H1 (cell line): Measurements from ENCODE around the gene ARHGEF7. TPM values are rescaled to one million over a fixed set of nuclear protein-coding genes. Genes with fewer than 3 reads are reported as not detected.
A peak's percentile ranks its signal among the peaks of the same experiment; 100 is the strongest.

Experiments used
- ASH2L ChIP-seq: fragments of 200-600, 300-600 bp; sonication (generic); IDR thresholded peaks from one replicate; pipeline ENCODE4 v1.7.1; 2017; ENCODE audit warnings: low read length
- BCL11A ChIP-seq, 2 experiments: IDR thresholded peaks; one replicate each; pipeline ENCODE4 v1.6.1; 2011; ENCODE audit warnings: low read depth in 2 of 2, low read length in 2 of 2, mild to moderate bottlenecking in 2 of 2
- CEBPB ChIP-seq: IDR thresholded peaks from 2 replicates; pipeline ENCODE4 v1.6.1; 2012; ENCODE audit warnings: low read depth, low read length
- CHD1 ChIP-seq: IDR thresholded peaks from 2 replicates; pipeline ENCODE4 v1.6.1; 2012; ENCODE audit warnings: low read depth, low read length, improper control_type of control experiment
- CHD2 ChIP-seq: IDR thresholded peaks from 2 replicates; pipeline ENCODE4 v1.6.1; 2012; ENCODE audit warnings: low read length, improper control_type of control experiment
- CREB1 ChIP-seq: IDR thresholded peaks from 2 replicates; pipeline ENCODE4 v1.6.1; 2012; ENCODE audit warnings: inconsistent platforms
- EGR1 ChIP-seq: IDR thresholded peaks from 2 replicates; pipeline ENCODE4 v1.6.1; 2011; ENCODE audit warnings: low read depth, low read length, borderline replicate concordance
- JUN ChIP-seq: IDR thresholded peaks from 2 replicates; pipeline ENCODE4 v1.6.1; 2011; ENCODE audit warnings: low read depth, mild to moderate bottlenecking, improper control_type of control experiment, low read length
- KDM4A ChIP-seq: IDR thresholded peaks from one replicate; pipeline ENCODE4 v1.7.1; 2012; ENCODE audit warnings: low read depth, mild to moderate bottlenecking, moderate library complexity, low read length, inconsistent platforms; ENCODE audit not compliant: severe bottlenecking
- POLR2A ChIP-seq, 2 experiments: IDR thresholded peaks; 1 replicate in 1 of 2; 2 replicates in 1 of 2; pipeline ENCODE4 v1.6.1; 2011; ENCODE audit warnings: low read depth in 2 of 2, low read length in 2 of 2, mild to moderate bottlenecking in 2 of 2; ENCODE audit errors: control extremely low read depth in 1 of 2
- RNF2 ChIP-seq: fragments of 200-900, 300-1000 bp; sonication (generic); IDR thresholded peaks from 2 replicates; pipeline ENCODE4 v1.7.1; 2016; ENCODE audit warnings: borderline replicate concordance, low read depth, mild to moderate bottlenecking, antibody characterized with exemption, low read length; ENCODE audit not compliant: poor library complexity, severe bottlenecking; ENCODE audit errors: missing control alignments
- SAP30 ChIP-seq: fragments of 300-600 bp; sonication (generic); IDR thresholded peaks from 2 replicates; pipeline ENCODE4 v1.7.1; 2012; ENCODE audit warnings: low read length, moderate library complexity, mild to moderate bottlenecking, inconsistent platforms; ENCODE audit not compliant: insufficient read depth, insufficient replicate concordance
- SIN3A ChIP-seq, 2 experiments: IDR thresholded peaks in 1 of 2; conservative IDR thresholded peaks in 1 of 2; 2 replicates each; pipeline ENCODE4 v1.6.1; 2011 to 2012; ENCODE audit warnings: low read length in 2 of 2, improper control_type of control experiment in 1 of 2, low read depth in 1 of 2, mild to moderate bottlenecking in 1 of 2
- SIX5 ChIP-seq: IDR thresholded peaks from 2 replicates; pipeline ENCODE4 v1.6.1; 2011; ENCODE audit warnings: mild to moderate bottlenecking, low read depth, low read length
- SP4 ChIP-seq: IDR thresholded peaks from 2 replicates; pipeline ENCODE4 v1.6.1; 2012; ENCODE audit warnings: low read length, inconsistent platforms
- TAF1 ChIP-seq: IDR thresholded peaks from 2 replicates; pipeline ENCODE4 v1.6.1; 2011; ENCODE audit warnings: mild to moderate bottlenecking, low read depth, low read length
- TEAD4 ChIP-seq: IDR thresholded peaks from 2 replicates; pipeline ENCODE4 v1.6.1; 2012; ENCODE audit warnings: low read depth, low read length, inconsistent platforms, mixed read lengths
- polyA plus RNA-seq, 7 experiments: library from polyadenylated mRNA; depleted of rRNA in 3 of 7; stranded (reverse) in 5 of 7; unstranded in 2 of 7; fragments of >200 nt in 5 of 7; fragments of 200-250 nt in 2 of 7; gene quantifications; 1 replicate in 5 of 7; 2 replicates in 1 of 7; 4 replicates in 1 of 7; pipeline versions ENCODE4 v1.2.1 to v1.2.3, GENCODE V29; 2011 to 2013; ENCODE audit warnings: missing spikeins in 2 of 7, mixed read lengths in 2 of 7
- total RNA-seq: library from RNA; stranded (reverse); fragmentation: NEBNext Ultra II Directional; extraction: Animal tissue kit (Norgen Biotek cat#: 25700); gene quantifications from 2 replicates; pipeline ENCODE4 v1.2.1, GENCODE V29; 2021
- TF ChIP-seq, protein P1 (sequence below): IDR thresholded peaks from 2 replicates; pipeline ENCODE4 v1.6.1; 2011; ENCODE audit warnings: low read length, improper control_type of control experiment
- TF ChIP-seq, protein P2 (sequence below): IDR thresholded peaks from 2 replicates; pipeline ENCODE4 v1.6.1; 2012; ENCODE audit warnings: low read length, inconsistent platforms

Gene ARHGEF7
- total and polyA plus RNA-seq, 2 of the 8 experiments (the other 6 are each of a cell fraction or from before 2014, with no cell fraction given) = 26.2 to 56.5 TPM

- TF ChIP-seq SIN3A (conservative IDR thresholded peaks at IDR 0.05 in 1 of 2, IDR thresholded peaks at IDR 0.05 in 1 of 2; ENCODE audit: low read depth in 1 of 2, low read length in 2 of 2) = peak in 1 of 2 experiments; percentile 62; a peak in 1 of 4 replicates
- TF ChIP-seq, protein P1, sequence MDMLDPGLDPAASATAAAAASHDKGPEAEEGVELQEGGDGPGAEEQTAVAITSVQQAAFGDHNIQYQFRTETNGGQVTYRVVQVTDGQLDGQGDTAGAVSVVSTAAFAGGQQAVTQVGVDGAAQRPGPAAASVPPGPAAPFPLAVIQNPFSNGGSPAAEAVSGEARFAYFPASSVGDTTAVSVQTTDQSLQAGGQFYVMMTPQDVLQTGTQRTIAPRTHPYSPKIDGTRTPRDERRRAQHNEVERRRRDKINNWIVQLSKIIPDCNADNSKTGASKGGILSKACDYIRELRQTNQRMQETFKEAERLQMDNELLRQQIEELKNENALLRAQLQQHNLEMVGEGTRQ = no peak
- no peak for TF ChIP-seq SP4
- TF ChIP-seq TEAD4 = no peak
- TF ChIP-seq KDM4A = peak; percentile 97
- no peak for TF ChIP-seq CHD1
- no peak for TF ChIP-seq CEBPB
- TF ChIP-seq CHD2 = peak; percentile 41; the same call in 1 of the 2 replicates
- TF ChIP-seq CREB1 = peak; percentile 99
- TF ChIP-seq BCL11A (IDR thresholded peaks at IDR 0.05; ENCODE audit: low read depth in 2 of 2, low read length in 2 of 2) = no peak
- TF ChIP-seq, protein P2, sequence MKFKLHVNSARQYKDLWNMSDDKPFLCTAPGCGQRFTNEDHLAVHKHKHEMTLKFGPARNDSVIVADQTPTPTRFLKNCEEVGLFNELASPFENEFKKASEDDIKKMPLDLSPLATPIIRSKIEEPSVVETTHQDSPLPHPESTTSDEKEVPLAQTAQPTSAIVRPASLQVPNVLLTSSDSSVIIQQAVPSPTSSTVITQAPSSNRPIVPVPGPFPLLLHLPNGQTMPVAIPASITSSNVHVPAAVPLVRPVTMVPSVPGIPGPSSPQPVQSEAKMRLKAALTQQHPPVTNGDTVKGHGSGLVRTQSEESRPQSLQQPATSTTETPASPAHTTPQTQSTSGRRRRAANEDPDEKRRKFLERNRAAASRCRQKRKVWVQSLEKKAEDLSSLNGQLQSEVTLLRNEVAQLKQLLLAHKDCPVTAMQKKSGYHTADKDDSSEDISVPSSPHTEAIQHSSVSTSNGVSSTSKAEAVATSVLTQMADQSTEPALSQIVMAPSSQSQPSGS = no peak
- TF ChIP-seq TAF1 = peak; percentile 76; the same call in 1 of the 2 replicates
- peak; percentile 83; the same call in 1 of the 2 replicates for TF ChIP-seq EGR1
- no peak for TF ChIP-seq RNF2
- TF ChIP-seq POLR2A (IDR thresholded peaks at IDR 0.05; ENCODE audit: control extremely low read depth in 1 of 2, low read depth in 2 of 2, low read length in 2 of 2) = peak; percentile 87
- peak; percentile 94 for TF ChIP-seq ASH2L
- no peak for TF ChIP-seq JUN
- TF ChIP-seq SAP30 = no peak
- TF ChIP-seq SIX5 = no peak
Observed at GRCh38 chr13:111153279-111153976, 38.3 kb downstream of the ARHGEF7 start (continued).
